HG02678 (cell line): ENCODE measurements around the gene CAMTA1.

Experiments
- ATAC-seq: cut with Tn5 transposase; IDR thresholded peaks from one replicate; pipeline ENCODE4 v1.9.1; 2021; ENCODE audit warnings: mild to moderate bottlenecking, moderate library complexity; ENCODE audit not compliant: unreplicated experiment

Gene CAMTA1

DNA sequence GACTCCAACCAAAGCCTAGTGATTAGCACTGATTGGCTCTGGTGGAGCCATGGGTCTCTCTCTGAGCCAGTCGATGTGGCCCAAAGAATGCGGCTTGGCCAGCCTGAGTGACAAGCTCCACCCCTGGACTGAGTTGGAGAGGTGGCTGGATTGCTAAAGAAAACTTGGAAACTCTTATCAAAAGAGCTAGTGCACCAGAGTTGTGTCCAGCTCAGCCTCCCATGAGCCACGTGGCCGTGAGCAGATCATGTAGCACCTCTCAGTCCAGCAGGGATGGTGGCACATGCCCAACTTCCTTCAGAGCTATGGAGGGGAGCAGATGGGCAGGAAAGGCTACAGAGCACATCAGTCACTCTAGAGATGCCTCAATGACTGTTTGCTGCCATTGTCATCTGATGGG, 843.0 kb downstream of the CAMTA1 start:
- ATAC-seq, result no peak

DNA sequence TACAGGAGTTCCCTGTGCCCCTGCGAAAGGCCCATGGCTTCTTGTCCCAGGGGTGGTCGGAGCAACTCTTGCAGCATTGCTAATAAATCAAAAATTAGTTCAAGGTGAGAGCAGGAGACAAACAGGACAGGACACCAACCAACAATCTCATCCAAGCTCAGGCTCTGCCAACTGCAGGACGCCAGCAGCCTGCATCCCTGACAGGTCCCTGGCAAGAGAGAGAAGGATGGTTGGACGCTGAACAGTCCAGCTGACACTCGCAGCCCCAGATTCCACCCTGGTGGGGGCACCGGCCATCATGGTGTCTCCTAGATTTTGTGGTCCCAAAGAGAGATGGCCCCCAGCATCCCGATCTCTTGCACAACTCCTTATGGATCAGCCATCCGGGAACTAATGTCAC, 843.8 kb downstream of the CAMTA1 start:
- ATAC-seq, result no peak

DNA sequence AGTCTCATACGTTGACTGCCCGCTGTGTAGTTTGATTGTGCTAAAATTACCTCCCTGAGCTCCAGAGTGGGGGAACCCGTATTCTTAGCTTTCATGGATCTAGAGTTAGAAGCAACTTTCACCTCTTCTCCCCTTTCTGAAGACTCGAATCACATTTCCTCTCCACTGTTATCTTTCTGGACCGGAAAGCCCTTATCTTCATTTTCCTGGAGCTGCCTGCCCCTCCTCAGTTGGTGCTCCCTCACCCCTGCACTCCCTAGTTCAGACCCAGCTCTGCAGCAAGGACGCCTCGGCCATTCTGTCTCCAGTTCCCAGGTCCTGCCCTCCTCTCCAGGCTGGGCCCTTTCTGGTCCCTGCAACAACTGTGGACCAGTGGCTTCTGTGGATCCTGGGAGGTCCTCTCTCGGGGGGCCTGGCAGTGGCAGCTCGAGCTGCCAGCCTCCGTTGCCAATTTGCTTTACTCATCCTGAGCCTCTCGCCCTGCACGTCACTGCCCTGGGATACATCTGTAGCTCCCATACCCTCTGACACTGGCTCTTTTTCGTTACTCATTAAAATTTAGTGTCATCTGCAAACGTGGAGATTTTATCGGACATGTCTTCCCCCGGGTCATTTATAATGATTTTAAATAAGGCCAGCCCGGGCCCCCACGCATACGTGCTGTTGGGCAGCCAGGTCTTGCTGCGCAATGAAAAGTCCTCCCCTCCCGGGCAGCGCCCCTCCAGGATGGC, 844.4 kb downstream of the CAMTA1 start:
- no peak for ATAC-seq

DNA sequence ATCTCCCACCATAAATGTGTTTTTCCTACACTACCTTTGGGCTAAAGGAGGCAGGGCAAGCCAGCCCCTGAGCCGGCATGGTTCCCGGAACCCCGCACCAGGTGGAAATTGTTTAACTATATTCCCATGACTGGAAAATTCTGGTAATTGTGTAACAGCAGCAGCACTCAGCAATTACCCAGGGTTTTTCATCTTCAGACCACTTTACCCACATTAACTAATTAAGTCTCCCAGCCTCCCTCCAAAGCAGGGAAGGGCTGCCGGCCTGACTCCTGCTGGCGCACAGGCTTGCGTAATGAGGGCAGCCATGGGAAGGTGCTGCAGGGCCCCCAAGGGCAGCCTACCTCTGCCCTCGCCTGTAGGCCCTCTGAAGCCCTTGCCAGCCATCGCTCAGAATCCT, 845.1 kb downstream of the CAMTA1 start:
- no peak for ATAC-seq

DNA sequence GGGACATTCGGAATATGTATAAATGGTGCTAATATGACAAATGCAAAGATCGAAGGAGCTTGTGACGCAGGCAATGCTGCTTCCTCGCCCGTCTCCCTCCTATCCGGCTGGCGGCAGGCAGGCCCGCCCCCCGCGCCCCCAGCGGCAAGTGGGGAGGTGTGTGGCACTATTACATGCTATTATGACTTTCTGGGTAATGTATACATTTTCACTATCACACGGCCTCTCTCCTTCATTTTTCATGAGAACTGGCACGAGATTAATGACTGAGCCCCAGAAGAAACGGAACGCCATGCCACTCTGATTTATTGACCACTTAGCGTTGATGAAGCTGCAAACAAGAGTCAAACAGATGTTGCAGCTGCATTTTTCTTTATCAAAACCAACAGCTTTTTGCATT, 846.9 kb downstream of the CAMTA1 start:
- no peak for ATAC-seq

DNA sequence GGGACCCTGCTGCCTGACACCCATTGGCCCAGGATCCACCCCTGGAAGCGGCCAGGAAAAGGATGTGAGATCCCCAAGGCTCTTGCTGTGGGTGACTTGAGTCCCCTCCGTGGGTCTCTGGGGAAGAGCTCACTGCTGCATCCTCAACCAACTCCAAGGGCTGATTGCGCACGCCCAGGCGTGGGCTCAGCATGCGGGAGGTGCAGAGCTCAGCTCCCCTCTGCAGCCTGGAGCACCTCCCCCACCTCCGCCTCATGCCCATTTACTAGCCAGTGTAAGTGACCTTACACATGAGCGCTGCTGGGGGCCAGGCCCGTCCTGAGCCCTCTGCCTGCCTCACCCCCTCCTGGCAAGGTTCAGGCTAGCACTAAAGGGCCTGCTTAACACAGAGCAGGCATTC, 847.4 kb downstream of the CAMTA1 start:
- no peak for ATAC-seq

DNA sequence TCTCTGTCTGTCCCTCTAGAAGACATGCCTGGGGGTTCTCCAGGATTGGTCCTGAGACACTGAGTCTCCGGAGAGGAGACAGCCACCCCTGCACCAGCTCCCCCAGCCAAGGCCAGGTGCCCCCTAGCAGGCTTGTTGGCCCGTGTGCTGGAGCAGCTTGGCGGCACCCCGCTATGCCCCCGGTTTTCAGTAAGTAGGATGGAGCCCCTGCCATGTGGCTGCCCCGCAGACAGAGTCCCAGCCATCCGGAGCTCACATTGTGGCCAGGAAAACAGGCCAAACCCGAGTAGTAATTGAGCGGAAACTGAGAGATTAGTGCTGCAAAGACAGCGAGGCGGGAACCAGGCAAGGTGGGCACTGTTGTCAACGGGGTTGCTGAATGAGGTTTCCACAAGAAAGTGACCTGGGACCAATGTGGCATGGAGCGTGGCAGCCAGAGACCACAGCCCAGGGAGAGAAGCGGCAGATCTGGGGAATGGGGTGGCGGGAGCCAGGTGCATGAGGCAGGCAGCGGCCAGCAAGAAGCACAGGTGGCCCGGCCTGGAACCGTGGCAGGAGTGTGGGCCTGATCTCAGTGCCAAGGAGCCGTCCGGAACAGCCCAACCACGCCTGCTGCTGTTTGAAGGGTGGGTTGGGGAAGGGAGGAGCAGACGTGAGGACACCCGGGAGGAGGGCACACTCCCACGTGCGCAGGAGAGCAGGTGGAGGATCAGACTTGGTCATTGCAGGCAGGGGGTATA, 848.4 kb downstream of the CAMTA1 start:
- no peak for ATAC-seq

DNA sequence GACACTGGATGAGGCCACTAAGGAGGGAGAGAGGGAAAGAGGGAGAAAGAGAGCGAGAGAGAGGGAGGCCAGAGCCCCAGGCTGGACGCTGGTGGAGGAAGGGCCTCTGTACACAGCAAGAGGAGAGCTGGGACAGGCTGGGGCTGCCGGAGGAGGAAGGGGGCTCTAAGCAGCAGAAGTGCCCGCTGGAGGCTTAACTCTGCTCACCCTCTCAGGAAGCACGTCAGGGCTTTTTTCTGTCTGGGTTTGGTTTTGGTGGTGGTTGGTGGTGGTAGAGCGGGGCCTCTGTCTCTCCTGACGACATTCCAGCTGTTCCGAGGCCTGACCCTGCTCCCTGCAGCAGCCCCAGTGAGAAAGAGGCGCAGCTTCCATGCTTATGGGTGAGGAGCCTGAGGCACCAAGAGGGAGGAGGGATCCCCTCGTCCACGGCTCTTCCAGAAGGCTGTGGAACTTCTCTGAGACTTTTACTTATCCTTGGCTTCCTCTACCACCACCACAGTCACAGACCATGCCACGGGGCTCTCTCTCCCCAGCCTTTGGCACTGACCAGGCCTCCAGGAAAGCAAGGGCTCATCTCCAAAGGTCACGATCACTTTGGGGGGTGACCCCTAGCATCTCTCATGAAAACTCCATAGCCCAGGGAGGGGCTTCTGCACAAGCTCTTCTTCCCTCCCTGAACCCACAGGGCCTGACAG, 849.4 kb downstream of the CAMTA1 start:
- ATAC-seq, result no peak

DNA sequence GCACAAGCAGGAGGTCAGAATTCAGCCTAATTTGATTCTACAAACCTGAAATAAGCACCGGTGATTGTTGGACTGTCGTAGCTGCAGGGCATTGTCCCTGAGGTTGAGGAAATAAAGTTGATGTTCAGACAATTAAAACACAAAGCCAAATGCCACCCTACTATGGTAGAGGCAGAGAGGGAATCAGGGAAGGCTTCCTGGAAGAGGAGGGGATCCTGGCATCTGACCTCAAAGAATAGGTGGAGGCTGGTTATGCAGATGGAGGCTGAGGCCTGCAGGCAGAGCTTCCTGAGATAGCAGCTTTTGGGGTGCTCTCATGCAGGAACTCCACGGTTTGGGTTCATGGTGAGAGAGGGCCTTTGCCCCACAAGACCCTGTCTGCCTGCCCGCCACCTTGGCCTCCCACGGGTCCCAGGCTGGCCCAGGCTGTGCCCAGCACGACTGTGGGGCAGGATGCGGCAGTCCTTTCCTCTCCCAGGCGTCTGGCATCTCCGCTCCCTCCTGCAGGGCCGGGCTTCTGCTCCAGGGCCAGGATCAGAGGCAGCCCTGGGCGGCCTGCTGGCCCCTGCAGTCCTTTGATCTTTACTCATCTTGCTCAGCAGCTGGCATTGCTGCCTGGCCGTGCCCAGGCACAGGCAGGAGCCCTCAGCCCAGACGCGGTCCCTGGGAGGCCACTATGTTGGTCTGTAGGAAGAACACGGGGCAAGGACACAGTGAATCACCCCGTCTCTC, 851.7 kb downstream of the CAMTA1 start:
- no peak for ATAC-seq

DNA sequence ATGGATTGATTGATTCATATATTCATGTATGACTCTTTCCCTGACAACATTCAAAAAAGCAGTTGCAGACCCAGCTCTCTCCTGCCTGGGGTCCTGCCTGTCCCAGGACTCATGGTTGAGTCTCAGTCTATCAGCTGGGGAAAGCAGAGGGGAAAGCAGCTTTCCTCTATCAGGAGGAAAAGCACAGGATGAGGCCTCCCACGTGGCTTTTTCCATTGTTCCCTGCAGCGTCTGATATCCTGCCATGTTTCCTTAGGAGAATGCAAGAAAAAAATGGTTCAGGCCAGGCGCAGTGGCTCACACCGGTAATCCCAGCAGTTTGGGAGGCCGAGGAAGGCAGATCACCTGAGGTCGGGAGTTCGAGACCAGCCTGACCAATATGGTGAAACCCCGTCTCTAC, 852.8 kb downstream of the CAMTA1 start:
- no peak for ATAC-seq

DNA sequence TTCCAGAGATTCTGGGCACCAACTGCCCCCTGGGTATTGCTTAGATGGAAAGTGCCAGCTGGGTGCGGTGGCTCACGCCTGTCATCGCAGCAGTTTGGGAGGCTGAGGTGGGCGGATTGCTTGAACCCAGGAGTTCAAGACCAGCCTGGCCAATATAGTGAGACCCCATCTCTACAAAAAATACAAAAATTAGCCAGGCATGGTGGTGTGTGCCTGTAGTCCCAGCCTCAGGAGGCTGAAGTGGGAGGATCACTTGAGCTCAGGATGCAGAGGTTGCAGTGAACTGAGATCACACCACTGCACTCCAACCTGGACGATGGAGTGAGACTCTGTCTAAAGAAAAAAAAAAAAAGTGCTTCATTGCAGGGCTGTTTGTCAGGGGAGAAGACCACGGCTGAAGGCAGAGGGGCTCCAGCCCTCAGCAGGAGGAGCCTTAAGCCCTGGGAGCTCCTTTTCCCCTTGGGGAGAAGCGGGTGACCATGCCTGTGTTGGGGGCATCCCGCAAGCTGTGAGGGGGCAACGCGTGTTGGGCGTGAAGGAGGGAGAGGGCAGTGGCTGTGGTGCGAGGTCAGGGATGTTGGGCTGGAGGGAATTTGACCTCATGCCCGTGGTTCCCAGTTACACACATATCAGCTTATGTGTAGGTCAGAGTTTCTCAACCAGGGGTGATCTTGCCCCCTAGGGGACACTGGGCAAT, 854.3 kb downstream of the CAMTA1 start:
- ATAC-seq, result no peak

DNA sequence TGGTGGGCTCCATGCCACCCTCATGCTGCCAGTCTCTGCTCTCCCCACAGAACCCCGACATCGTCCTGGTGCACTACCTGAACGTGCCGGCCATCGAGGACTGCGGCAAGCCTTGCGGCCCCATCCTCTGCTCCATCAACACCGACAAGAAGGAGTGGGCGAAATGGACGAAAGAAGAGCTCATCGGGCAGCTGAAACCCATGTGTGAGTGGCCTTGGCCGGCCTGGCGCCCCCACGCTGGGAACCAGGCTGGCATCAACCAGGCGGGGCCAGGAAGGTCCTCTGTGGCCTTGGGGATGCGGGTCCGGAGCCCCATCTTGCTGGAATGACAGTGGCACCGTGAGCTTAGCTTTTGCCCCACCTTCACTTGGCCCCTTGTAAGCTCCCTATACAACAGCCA, 855.1 kb downstream of the CAMTA1 start:
- no peak for ATAC-seq

DNA sequence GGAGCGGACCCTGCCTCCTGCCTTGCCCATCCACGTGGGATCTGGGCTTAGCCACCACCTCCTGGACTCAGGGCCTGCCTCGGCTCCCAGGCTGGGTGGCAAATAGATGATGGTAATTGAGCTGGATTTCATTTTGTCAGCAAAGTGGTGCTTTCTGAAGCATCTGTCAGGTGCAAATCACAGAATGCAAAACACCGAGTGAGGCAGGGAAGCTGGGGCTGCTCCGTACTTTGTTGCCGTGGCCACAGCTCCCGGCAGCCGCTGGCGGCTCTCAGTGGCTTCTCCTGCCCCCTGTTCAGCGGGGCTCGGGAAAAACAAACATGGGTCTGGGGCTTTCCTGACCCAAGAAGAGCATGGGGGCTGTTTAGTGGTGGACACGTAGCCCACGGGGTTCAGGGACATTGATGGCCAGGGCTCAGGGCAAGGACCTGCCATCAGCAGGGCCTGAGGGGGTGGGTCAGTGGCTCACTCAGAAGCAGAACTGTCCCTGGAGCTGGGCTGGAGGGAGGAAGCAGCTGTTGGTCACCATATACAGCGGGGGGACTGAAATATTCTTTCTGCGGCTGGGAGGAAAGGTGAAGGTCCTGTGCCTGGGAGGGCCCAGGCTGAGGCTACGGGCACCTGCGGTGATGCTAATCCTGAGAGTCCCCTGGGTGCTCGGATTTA, 855.8 kb downstream of the CAMTA1 start:
- no peak for ATAC-seq

DNA sequence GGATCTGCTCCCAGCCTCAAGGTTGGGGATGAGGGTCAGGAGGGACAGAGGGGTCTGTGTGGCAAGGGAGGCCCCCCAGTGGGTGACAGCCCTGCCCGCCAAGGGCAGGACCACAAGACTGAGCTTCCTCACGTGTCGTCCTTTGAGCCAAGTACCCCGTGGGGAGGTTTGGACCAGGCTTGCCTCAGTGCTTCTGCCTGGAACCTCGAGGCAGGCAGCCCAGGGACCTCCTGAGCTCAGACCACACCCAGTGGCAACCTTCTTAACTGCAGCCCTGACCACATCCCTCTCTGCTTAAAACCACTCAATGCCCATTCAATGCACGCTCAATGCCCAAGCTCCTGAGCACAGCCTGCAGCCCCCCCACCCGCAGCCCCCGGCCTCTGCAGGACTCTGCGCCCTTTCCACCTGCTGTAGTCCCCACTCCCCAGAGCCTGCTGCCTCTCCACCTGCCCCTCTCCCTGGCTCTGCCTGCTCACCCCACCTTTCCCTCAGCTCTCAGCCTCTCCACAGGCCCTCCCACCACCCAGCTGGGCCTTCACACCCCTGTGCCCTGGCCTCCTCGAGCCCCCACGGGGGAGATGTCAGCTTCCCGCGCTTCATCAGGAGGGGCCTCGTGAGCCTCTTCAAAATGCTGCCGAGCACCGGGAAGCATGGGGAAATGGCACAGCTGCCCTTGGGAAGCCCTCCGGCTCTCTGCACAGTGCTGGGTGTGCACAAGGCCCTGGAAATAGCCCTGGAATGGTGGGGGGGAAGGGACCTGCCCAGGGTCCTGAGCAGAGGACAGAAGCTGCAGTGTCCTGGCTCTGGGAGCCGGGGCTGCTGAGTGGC, 856.5 kb downstream of the CAMTA1 start:
- ATAC-seq, result no peak

DNA sequence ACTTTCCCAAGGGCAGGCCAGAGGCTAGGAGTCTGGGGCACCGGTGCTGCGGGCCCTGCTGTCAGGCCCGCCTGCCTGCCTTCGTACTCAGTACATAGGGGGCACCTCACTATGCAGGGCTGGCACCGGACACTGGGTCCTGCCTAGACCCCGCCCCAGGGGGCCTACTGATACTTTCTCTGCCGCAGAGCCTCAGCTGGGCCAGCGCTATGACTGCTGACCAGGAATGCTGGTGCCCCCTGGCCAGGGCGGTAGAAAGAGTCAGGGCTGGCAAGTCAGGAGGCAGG, 857.1 kb downstream of the CAMTA1 start:
- ATAC-seq, result no peak

DNA sequence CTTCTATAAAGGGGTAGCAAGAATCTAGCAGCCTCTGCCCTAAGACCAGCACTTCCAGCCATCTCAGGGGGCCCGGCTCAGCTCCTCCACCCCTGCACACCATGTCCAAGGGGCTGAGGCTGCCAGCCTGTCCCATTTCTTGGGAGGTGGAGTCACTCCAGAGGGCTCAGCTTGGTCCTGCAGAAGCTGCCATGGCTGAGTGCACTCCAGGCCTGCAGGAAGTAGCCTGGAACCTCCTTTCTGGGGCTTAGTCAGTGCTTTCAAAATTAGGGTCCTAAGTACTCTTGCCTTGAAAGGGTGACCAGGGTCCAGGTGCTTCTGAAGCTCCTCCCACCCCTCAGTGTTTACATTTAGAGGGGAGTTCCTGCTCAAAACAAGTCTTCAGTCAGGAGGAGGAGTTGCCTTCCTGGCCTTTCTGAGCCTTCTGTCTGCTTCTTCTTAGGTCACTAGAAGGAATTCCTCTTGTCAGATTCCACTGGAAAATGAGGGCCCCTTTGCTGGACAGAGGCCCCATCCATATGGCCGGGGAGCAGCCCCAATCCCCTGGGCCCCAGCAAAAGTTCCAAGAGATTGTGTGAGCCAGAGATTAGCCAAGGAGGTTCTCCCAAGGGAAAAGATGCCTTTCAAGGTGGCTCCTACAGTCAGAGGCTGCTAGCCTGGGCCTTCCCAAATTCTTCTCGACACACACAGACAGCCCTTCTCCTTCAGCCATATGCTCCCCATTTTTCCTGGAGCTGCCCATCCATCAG, 857.7 kb downstream of the CAMTA1 start:
- no peak for ATAC-seq

DNA sequence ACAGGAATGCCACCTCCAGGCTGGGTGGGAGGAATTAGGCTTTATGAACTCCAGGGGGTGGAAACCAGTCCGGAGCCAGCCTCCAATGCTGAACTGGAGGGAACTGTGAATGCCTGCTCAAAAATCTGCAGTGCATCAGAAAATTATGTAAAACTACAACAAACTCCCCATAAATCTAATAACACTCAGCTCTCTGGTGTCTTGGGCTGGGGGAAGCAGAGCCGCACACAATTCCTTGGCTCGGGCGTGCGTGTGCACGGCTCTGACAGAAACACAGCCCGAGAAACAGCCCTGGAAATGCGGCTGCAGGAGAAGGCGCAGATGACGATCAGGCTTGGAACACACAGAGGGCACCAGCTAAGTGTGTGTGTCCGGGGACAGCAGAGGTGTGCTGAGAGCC, 858.3 kb downstream of the CAMTA1 start:
- ATAC-seq, result no peak

DNA sequence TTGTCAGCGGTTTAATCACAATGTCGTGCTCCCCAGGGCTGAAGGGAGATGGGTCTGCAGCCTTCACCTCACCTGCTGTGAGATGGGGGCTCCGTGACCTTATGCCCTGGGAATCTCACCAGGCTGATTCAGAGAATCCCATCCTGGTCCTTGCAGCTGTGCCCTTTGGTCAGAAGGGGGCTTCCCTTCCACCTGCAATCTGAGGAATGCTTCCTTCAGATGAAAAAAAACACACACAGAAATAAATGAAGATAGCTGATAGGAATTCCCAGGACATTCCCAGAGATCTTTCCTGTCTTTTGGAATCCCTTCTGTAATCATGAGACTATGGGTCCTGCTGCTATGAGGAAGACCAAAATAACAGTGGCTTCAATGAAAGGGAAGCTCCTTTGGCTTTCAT, 858.8 kb downstream of the CAMTA1 start:
- no peak for ATAC-seq
